Adrenal gland (tissue), 5 donors: Measurements from ENCODE around the gene DMWD.

Experiments
- CTCF ChIP-seq, 6 experiments: fragments of 450-650 bp in 4 of 6; fragments of 200-600 bp in 2 of 6; sonication (generic) in 1 of 6; IDR thresholded peaks; 1 replicate in 5 of 6; 2 replicates in 1 of 6; pipeline versions ENCODE4 v1.5.1 to v1.8.0; 2016 to 2021; ENCODE audit warnings: antibody characterized with exemption in 6 of 6, mild to moderate bottlenecking in 2 of 6, moderate library complexity in 1 of 6
- POLR2A ChIP-seq, 2 donors: fragments of 450-650 bp; IDR thresholded peaks; one replicate each; pipeline ENCODE4 v1.6.1; 2017; ENCODE audit warnings: antibody characterized with exemption in 2 of 2, mild to moderate bottlenecking in 2 of 2, moderate library complexity in 1 of 2
- donor health status: DM: no; HTN: no; CAD: no.

- TF ChIP-seq CTCF (IDR thresholded peaks at IDR 0.05) (no peak), POLR2A (IDR thresholded peaks at IDR 0.05) (no peak)
Measured at GRCh38 chr19:45789035-45789786, 3.4 kb downstream of the DMWD start.
